LHCN-M2 (cell line): ENCODE measurements around the gene SYNPO2. TPM values are rescaled to one million over a fixed set of nuclear protein-coding genes. Genes with fewer than 3 reads are reported as not detected.
"Not testable (repeated sequence)": the region's sequence is repeated elsewhere in the genome, so short reads cannot be mapped to it uniquely, and the experiment has no call there.

ENCODE experiments used
- DNase-seq: peaks from one replicate; pipeline ENCODE4 v3.0.0-alpha.2; 2012; ENCODE audit warnings: low read depth
- total RNA-seq: library from RNA; depleted of rRNA; stranded (reverse); fragments of >200 nt; gene quantifications from 2 replicates; pipeline ENCODE4 v1.2.3, GENCODE V29; 2014

SYNPO2 gene
- total RNA-seq, 1 experiment from 2014 or later = 69.7 TPM

GRCh38 chr4:118974758-118975157 lies 86.1 kb downstream of the SYNPO2 start:
- peak; percentile 71 for DNase-seq

GRCh38 chr4:118975449-118976192 lies 87.0 kb downstream of the SYNPO2 start:
- DNase-seq = no peak

GRCh38 chr4:118976193-118976560 lies 87.5 kb downstream of the SYNPO2 start:
- not testable (repeated sequence) for DNase-seq

DNA sequence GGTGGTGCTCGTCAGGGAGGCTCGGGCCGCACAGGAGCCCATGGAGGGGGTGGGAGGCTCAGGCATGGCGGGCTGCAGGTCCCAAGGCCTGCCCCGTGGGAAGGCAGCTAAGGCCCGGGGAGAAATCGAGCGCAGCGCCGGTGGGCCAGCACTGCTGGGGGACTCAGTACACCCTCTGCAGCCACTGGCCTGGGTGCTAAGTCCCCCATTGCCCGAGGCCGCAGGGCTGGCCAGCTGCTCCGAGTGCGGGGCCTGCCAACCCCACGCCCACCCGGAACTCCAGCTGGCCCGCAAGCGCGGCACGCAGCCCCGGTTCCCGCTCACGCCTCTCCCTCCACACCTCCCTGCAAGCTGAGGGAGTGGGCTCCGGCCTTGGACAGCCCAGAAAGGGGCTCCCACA lies 88.4 kb downstream of the SYNPO2 start:
- not testable (repeated sequence) for DNase-seq

GRCh38 chr4:118979712-118980111 lies 91.1 kb downstream of the SYNPO2 start:
- no peak for DNase-seq

GRCh38 chr4:118981171-118981838 lies 92.7 kb downstream of the SYNPO2 start:
- DNase-seq = no peak

GRCh38 chr4:118981839-118982381 lies 93.3 kb downstream of the SYNPO2 start:
- DNase-seq = peak; percentile 90

DNA sequence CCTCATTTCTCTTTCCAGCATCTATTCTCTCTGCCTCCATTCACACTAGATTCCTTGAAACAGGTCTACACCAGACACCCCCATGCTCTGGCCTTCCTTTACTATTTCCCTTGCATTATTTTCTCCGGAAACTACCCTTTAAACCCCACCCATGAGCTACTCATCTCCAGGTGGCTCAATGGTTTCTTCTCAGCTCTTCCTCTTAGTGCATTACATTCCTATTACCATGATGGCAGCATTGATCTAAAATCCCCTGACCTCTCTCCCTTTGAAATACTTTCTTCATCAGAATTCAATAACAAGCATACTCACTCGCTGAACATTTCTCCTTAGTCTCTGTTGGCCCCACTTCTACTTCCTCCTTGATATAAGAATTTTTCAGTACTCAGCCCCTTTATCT lies 94.6 kb downstream of the SYNPO2 start:
- DNase-seq = no peak

DNA sequence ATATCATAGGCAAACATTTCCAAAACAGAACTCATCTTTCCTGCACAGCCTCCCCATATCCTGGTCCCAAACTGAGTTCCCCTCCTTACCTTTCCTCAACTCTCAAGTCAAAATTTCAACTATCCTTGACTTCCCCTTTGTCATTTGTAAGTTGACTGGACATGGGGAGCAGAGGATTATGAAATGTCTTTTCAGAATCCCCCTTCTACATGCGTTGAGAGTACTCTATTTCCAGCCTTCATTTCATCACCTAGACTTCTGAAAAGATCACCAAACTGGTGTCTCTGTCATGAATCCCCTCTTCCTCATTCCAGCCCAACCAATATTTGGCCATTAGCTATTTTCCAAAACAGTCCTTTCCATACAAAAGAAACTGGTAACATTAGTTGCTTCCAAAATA lies 95.2 kb downstream of the SYNPO2 start:
- DNase-seq = no peak

DNA sequence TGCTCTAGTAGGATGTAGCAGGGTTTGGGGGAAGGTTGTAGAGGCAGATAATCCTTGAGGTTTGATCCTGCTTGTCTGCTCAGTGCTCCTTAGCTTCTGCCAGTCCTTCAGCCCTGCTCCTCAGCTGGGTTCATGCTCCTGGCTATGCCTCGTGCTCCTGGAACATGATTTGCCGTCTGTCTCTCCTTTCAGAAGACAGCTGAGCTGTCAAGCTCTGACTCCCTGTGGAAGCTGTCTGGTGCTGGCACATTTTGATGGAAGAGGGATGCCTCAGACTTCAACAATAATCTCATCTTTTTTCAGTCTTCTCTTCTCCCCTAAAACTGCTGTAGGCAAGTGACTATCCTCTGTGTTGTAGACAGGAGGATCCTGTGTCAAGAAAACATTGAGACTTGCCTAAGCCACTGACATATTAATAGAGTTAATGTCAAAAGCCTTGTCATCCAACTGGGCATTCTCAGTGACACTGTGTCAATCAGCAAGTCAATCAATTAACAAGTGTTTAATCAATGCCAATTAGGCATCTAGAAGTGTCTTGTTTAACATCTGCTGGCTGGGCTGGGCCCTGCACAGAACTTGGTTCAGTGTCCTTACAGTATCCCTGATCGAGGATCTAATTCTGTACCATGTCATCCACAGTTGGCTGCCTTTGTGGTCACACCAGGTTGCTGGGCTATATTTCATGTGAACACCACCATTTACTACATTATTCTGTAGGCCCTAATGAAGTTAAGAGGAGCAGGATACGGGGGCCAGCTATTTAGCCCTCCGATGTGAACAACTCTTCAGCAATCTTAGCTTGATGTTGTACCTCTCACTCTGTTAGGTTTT lies 96.7 kb downstream of the SYNPO2 start:
- DNase-seq = no peak

- no peak for DNase-seq
Observed at GRCh38 chr4:118987959-118988634, 99.4 kb downstream of the SYNPO2 start.

GRCh38 chr4:118988635-118988972 lies 100.0 kb downstream of the SYNPO2 start:
- DNase-seq = no peak

DNA sequence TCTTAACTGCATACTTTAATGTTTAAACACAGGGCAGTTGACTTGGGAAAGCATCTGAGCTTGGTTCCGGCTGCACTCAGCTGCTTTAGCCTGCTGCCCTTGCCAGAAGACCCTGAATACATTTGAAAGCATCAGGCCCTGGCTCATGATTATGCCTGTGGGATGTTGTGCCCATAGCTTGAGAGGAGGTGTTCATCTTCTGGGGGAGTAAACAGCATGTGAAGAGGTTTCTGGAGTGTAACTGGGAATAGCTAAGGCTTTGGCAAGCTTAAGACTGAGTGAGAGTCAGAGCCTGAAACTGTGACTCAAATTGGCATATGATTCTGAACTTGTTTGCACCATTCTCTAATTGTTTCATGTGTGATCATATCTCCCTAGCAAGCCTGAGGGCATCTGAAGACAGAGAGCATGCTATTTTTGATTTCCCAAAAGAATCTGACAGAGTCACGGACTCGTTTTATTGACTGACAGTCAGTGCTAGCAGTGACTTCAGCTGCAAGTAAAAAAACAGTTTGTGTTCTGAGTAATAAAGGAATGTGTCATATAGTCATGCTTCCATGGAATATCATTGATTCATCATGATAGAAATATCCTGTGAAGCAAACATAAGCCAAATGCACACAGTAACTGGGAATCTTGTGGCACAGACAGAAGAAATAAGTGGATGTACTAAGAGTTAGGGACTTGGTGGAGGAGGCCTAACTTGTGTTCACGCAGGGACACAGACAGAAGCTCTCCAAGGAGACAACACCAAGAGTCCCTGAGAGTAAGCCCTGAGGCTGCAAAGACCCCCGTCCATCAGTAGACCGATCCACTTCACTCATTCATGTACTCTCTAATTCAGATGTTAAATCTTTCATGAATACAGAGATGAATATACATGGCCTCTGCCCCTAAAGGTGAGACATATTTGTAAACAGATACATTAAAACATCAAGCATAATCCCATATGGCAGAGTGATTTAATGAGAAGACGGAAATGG lies 100.7 kb downstream of the SYNPO2 start:
- DNase-seq = peak; percentile 91

- DNase-seq = no peak
Observed at GRCh38 chr4:118991686-118992085, 103.0 kb downstream of the SYNPO2 start.

DNA sequence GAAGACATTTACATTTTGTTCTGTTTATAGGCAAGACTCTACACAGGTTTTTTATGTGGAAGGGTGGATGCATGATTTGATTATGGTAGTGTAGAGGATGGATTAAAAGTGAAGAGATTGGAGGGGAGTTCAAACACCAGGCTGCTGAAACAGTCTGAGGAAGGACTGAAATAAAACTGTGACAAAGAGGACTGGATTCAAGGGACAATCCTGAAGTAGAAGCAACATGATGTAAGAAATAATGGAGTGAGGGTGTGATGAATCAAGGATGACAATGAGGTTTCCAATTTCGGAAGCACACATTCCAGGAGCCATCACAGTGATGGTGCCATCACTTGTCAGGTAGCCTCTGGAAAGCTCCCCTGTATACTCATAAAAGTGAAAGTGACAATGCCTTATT lies 103.5 kb downstream of the SYNPO2 start:
- DNase-seq = no peak

DNA sequence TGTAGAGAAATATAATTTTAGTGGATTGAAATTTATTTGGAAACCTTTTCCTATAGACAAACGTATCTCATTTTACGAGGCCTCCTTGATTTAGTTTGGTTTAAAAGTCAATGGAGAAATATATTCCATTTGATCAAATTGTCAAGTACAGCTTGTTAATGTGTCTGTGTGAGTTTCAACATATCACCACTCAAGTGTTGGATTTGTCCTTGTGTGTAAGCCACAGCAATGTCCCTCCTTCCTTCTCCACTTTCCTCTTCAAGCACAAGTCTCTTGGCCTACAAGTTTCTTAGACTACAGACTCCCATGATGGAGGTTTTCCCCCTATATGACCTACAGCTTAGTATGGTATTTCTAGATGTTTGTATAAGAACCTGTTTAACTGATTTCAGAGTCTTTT lies 104.7 kb downstream of the SYNPO2 start:
- no peak for DNase-seq

DNA sequence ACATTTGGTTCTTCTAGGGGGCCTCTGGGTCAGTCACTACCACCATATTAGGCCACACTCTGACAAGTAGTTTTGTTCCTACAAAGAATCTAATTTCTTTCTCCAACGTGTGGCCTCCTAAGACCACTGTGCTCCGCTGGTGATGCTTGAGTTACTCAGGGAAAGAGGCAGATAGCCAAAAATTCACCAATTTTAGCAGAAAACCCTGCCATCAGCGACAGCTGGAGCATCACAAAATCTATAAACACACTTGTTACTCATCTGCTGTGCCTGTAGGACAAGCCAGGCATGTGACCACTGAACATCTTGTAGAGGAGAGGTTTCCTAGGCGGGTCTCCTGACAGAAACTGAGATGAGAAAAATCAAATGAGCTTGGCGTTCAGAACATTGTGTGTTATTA lies 105.4 kb downstream of the SYNPO2 start:
- peak; percentile 96 for DNase-seq

DNA sequence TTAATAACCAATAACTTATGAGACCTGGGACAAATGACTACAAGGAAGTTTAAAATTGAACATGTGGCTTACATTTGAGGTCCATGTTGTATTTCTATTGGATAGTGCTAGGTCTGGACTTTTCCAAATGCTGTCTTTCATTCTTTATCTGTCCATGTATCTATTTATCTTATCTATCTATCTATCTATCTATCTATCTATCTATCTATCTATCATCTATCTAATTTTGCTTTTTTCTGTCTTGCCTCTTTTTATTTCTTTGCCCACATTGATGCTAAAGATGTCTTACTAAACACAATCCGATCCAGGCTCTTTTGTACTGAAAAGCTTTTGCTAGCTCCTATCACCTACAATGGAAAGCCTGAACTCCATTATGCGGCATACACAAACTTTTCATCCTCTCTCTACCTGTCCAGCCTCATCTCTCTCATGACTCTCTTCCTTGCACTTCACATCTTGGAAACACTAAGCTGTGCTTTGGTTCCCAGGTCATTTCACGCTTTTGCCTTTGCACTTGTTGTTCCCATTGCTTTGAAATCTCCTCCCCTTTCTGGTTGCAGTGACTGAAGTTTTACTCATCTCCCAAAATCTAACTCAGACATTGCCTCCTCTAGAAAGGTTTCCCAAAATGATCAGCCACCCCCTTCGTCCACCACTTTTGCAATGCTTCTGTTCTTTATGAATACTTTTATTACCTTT lies 107.2 kb downstream of the SYNPO2 start:
- no peak for DNase-seq

DNA sequence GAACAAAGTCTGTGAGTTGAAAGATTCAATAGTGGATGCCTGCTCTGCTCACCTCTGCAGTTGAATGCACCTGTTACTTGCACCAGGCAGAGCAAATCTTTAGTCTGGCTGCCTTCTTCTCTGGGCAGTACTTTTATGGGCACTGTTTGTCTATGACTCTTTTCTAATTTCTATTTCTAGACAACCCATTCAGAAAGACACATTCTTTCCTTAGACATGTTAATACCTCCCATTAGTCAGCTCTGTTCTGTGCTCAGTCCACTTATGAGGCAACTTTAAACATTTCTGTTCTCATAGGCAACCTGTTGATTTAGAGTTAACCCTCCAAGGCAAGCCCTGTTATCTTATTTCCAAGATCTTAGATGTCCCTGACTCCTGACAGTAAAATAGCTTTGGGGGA lies 108.9 kb downstream of the SYNPO2 start:
- DNase-seq = peak; percentile 44

DNA sequence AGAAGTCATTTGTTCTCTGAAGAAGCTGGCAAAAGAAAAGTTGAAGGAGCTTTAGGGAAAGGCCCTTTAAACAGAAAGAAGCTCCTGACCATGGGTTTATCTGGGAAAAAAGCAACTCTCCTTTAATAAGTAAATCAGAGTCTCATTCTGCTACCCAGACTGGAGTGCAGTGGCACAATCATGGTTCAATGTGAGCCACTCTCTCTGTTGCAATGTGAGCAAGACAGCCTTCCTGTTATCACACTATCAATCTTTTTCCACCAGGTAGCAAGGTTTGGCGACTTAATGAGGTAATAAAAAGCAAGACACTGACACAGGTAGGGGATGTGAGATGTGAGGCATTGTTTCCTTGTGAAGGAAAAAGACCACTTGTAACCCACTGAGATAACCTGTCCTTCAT lies 111.3 kb downstream of the SYNPO2 start:
- DNase-seq = no peak
